K562 (cell line): ENCODE data around the gene C19orf67. TPM values are rescaled to one million over a fixed set of nuclear protein-coding genes. Genes with fewer than 3 reads are reported as not detected.

Source experiments
- BRD9 ChIP-seq: fragments of 450-650 bp; IDR thresholded peaks from 2 replicates; pipeline ENCODE4 v1.6.1; 2018; ENCODE audit warnings: low read depth; ENCODE audit not compliant: partially characterized antibody
- CEBPG ChIP-seq, 3 experiments: fragments of 200-800 bp in 1 of 3; sonication (Bioruptor generic) in 1 of 3; sonication (generic) in 1 of 3; formaldehyde crosslinking in 1 of 3; IDR thresholded peaks in 2 of 3; conservative IDR thresholded peaks in 1 of 3; 2 replicates each; pipeline versions ENCODE4 v1.6.1 to v1.8.0; 2016 to 2022; ENCODE audit warnings: missing compliant biosample characterization in 2 of 3, missing genetic modification characterization in 2 of 3, mild to moderate bottlenecking in 1 of 3, missing genetic modification reagents in 1 of 3
- ESRRB ChIP-seq: fragments of 250-450 bp; sonication (Bioruptor Pico); IDR thresholded peaks from 2 replicates; pipeline ENCODE4 v1.5.0; 2020; ENCODE audit warnings: mild to moderate bottlenecking, moderate library complexity, borderline replicate concordance
- HDGF ChIP-seq: fragments of 450-650 bp; IDR thresholded peaks from 2 replicates; pipeline ENCODE4 v1.6.1; 2016
- MYNN ChIP-seq, 2 experiments: sonication (generic); formaldehyde crosslinking in 1 of 2; IDR thresholded peaks; 2 replicates each; pipeline versions ENCODE4 v1.5.0 to v1.6.1; 2016 to 2020; ENCODE audit warnings: antibody characterized with exemption in 1 of 2, missing genetic modification reagents in 1 of 2
- NFRKB ChIP-seq: fragments of 450-650 bp; IDR thresholded peaks from 2 replicates; pipeline ENCODE4 v1.6.1; 2016; ENCODE audit warnings: low read depth
- RBM34 ChIP-seq: fragments of 200-400 bp; formaldehyde crosslinking; IDR thresholded peaks from 2 replicates; pipeline ENCODE4 v1.6.1; 2018; ENCODE audit warnings: low read length, borderline replicate concordance; ENCODE audit not compliant: insufficient read depth
- RCOR1 ChIP-seq, 2 experiments: IDR thresholded peaks; 2 replicates each; pipeline ENCODE4 v1.6.1; 2012; ENCODE audit warnings: low read depth in 2 of 2, low read length in 2 of 2, borderline replicate concordance in 1 of 2, improper control_type of control experiment in 1 of 2
- SIRT6 ChIP-seq: IDR thresholded peaks from one replicate; pipeline ENCODE4 v1.6.1; 2012; ENCODE audit warnings: low read depth, mild to moderate bottlenecking, control low read depth, inconsistent platforms, low read length, moderate library complexity
- SMAD1 ChIP-seq: fragments of 150-350 bp; IDR thresholded peaks from 2 replicates; pipeline ENCODE4 v1.6.1; 2014; ENCODE audit warnings: low read length, low read depth; ENCODE audit not compliant: partially characterized antibody
- SMARCE1 ChIP-seq: fragments of 450-650 bp; IDR thresholded peaks from 2 replicates; pipeline ENCODE4 v1.7.1; 2016; ENCODE audit warnings: mild to moderate bottlenecking
- ZNF239 ChIP-seq: fragments of 250-450 bp; sonication (Bioruptor Pico); IDR thresholded peaks from 2 replicates; pipeline ENCODE4 v1.4.0; 2020; ENCODE audit warnings: mild to moderate bottlenecking
- ZNF445 ChIP-seq: fragments of 250-450 bp; sonication (Bioruptor Pico); IDR thresholded peaks from 2 replicates; pipeline ENCODE4 v1.4.0; 2020; ENCODE audit warnings: low read depth, mild to moderate bottlenecking, moderate library complexity
- polyA plus RNA-seq, 8 experiments: library from polyadenylated mRNA; depleted of rRNA in 4 of 8; stranded (reverse) in 5 of 8; unstranded in 3 of 8; fragments of >200 nt; fragmentation: Nextera tagmentation in 2 of 8; fragmentation: Illumina TruSeq in 1 of 8; extraction: Ambion mirVana in 2 of 8; extraction: Trizol in 1 of 8; gene quantifications; 2 replicates each; pipeline versions ENCODE4 v1.2.1 to v1.2.3, GENCODE V29; 2011 to 2014; ENCODE audit warnings: inconsistent platforms in 1 of 8, missing spikeins in 1 of 8
- total RNA-seq, 7 experiments: library from RNA; depleted of rRNA in 6 of 7; stranded (reverse); fragments of >200 nt in 6 of 7; fragmentation: Illumina TruSeq in 2 of 7; extraction: Trizol in 2 of 7; gene quantifications; 2 replicates each; pipeline versions ENCODE4 v1.2.1 to v1.2.3, GENCODE V29; 2011 to 2021; ENCODE audit warnings: low replicate concordance in 1 of 7
- TF ChIP-seq, protein P1 (sequence below): fragments of 450-650 bp; IDR thresholded peaks from 2 replicates; pipeline ENCODE4 v1.6.1; 2016
- TF ChIP-seq, protein P2 (sequence below): sonication (generic); formaldehyde crosslinking; IDR thresholded peaks from 2 replicates; pipeline ENCODE4 v1.8.1; 2023; ENCODE audit warnings: mild to moderate bottlenecking, missing genetic modification reagents
- TF ChIP-seq, protein P3 (sequence below): fragments of 250-450 bp; sonication (Bioruptor Pico); IDR thresholded peaks from 2 replicates; pipeline ENCODE4 v1.8.0; 2022; ENCODE audit warnings: moderate library complexity, mild to moderate bottlenecking, inconsistent platforms
- TF ChIP-seq, protein P4 (sequence below): sonication (generic); formaldehyde crosslinking; IDR thresholded peaks from 2 replicates; pipeline ENCODE4 v1.8.0; 2022; ENCODE audit warnings: missing genetic modification reagents, mild to moderate bottlenecking, borderline replicate concordance
- TF ChIP-seq, protein P5 (sequence below), 3 experiments: IDR thresholded peaks in 2 of 3; conservative IDR thresholded peaks in 1 of 3; 2 replicates each; pipeline ENCODE4 v1.5.1; 2011 to 2012; ENCODE audit warnings: low read length in 3 of 3, mild to moderate bottlenecking in 3 of 3, control low read depth in 2 of 3, improper control_type of control experiment in 1 of 3, inconsistent platforms in 1 of 3, low read depth in 1 of 3, mixed read lengths in 1 of 3, moderate library complexity in 1 of 3; ENCODE audit not compliant: insufficient read depth in 2 of 3
- TF ChIP-seq, protein P6 (sequence below): fragments of 250-450 bp; sonication (Bioruptor Pico); IDR thresholded peaks from 2 replicates; pipeline ENCODE4 v1.8.0; 2022; ENCODE audit warnings: inconsistent platforms

The C19orf67 gene
- total and polyA plus RNA-seq, 9 of the 15 experiments (the other 6 are each of a cell fraction or from before 2014, with no cell fraction given): 0.29 to 1.8 (median 0.51) TPM; not detected in 3

DNA sequence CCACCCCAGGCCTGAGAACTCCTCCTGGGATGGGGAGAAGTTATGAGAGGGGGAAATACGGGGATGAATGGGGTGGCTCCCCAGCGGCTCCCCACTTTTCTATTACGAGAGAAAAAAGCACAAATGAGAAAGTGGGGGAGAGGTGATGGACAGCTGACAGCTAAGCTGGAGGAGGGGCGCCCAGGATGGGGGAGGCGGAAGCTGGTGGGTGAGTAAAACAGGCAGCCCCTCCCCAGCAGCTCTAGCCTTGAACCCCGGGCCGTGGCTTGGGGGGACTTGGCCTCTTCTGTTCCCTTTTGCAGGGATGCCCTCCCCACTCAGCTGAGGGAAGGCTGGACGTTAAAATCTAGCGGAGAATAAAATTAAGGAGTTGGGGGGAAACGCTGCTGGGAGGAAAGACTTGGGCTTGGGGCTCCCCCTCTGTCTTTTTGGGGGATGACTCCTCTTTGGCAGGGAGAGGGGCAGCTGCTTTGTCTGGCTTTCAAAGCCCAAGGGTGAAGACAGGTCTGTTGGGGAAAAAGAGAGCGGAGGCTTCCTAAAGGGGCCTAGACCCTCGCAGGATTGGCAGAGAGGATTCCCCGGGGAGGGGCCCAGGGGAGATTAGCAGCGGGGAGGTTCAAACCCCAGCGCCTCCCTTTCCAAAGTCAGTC lies 6.4 kb upstream of the C19orf67 start (continued):
- TF ChIP-seq CEBPG (CRISPR knock-in tag; IDR thresholded peaks at IDR 0.05): no peak
- no peak for TF ChIP-seq CEBPG (tag; conservative IDR thresholded peaks at IDR 0.05 in 1 of 2, IDR thresholded peaks at IDR 0.05 in 1 of 2)
- 0 out of 2 replicates have a peak, but pooled peaks have one; percentile 14 for TF ChIP-seq MYNN (IDR thresholded peaks at IDR 0.05)
- no peak for TF ChIP-seq MYNN (CRISPR knock-in tag; IDR thresholded peaks at IDR 0.05)
- TF ChIP-seq ZNF445 (CRISPR knock-in tag): no peak
- no peak for TF ChIP-seq SIRT6
- peak; percentile 8 for TF ChIP-seq BRD9
- TF ChIP-seq, protein P1, sequence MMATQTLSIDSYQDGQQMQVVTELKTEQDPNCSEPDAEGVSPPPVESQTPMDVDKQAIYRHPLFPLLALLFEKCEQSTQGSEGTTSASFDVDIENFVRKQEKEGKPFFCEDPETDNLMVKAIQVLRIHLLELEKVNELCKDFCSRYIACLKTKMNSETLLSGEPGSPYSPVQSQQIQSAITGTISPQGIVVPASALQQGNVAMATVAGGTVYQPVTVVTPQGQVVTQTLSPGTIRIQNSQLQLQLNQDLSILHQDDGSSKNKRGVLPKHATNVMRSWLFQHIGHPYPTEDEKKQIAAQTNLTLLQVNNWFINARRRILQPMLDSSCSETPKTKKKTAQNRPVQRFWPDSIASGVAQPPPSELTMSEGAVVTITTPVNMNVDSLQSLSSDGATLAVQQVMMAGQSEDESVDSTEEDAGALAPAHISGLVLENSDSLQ: peak; percentile 95
- TF ChIP-seq, protein P2, sequence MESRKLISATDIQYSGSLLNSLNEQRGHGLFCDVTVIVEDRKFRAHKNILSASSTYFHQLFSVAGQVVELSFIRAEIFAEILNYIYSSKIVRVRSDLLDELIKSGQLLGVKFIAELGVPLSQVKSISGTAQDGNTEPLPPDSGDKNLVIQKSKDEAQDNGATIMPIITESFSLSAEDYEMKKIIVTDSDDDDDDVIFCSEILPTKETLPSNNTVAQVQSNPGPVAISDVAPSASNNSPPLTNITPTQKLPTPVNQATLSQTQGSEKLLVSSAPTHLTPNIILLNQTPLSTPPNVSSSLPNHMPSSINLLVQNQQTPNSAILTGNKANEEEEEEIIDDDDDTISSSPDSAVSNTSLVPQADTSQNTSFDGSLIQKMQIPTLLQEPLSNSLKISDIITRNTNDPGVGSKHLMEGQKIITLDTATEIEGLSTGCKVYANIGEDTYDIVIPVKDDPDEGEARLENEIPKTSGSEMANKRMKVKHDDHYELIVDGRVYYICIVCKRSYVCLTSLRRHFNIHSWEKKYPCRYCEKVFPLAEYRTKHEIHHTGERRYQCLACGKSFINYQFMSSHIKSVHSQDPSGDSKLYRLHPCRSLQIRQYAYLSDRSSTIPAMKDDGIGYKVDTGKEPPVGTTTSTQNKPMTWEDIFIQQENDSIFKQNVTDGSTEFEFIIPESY (CRISPR knock-in tag): no peak
- TF ChIP-seq ESRRB (CRISPR knock-in tag): no peak
- no peak for TF ChIP-seq ZNF239 (CRISPR knock-in tag)
- TF ChIP-seq, protein P3, sequence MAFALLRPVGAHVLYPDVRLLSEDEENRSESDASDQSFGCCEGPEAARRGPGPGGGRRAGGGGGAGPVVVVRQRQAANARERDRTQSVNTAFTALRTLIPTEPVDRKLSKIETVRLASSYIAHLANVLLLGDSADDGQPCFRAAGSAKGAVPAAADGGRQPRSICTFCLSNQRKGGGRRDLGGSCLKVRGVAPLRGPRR (CRISPR knock-in tag): no peak
- TF ChIP-seq, protein P4, sequence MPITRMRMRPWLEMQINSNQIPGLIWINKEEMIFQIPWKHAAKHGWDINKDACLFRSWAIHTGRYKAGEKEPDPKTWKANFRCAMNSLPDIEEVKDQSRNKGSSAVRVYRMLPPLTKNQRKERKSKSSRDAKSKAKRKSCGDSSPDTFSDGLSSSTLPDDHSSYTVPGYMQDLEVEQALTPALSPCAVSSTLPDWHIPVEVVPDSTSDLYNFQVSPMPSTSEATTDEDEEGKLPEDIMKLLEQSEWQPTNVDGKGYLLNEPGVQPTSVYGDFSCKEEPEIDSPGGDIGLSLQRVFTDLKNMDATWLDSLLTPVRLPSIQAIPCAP (CRISPR knock-in tag): no peak
- TF ChIP-seq NFRKB: no peak
- TF ChIP-seq RBM34: no peak
- TF ChIP-seq SMAD1: no peak
- no peak for TF ChIP-seq HDGF
- TF ChIP-seq SMARCE1: no peak
- TF ChIP-seq, protein P5, sequence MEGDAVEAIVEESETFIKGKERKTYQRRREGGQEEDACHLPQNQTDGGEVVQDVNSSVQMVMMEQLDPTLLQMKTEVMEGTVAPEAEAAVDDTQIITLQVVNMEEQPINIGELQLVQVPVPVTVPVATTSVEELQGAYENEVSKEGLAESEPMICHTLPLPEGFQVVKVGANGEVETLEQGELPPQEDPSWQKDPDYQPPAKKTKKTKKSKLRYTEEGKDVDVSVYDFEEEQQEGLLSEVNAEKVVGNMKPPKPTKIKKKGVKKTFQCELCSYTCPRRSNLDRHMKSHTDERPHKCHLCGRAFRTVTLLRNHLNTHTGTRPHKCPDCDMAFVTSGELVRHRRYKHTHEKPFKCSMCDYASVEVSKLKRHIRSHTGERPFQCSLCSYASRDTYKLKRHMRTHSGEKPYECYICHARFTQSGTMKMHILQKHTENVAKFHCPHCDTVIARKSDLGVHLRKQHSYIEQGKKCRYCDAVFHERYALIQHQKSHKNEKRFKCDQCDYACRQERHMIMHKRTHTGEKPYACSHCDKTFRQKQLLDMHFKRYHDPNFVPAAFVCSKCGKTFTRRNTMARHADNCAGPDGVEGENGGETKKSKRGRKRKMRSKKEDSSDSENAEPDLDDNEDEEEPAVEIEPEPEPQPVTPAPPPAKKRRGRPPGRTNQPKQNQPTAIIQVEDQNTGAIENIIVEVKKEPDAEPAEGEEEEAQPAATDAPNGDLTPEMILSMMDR (IDR thresholded peaks at IDR 0.05 in 2 of 3, conservative IDR thresholded peaks at IDR 0.05 in 1 of 3; ENCODE audit: insufficient read depth in 2 of 3, low read depth in 1 of 3, low read length in 3 of 3): peak; percentile 20 to 37 (median 36); a peak in 2 of 6 replicates
- TF ChIP-seq RCOR1 (IDR thresholded peaks at IDR 0.05; ENCODE audit: borderline replicate concordance in 1 of 2, low read depth in 2 of 2, low read length in 2 of 2): 0 out of 4 replicates have a peak, but pooled peaks of 1 of the 2 experiments have one; percentile 0
- TF ChIP-seq, protein P6, sequence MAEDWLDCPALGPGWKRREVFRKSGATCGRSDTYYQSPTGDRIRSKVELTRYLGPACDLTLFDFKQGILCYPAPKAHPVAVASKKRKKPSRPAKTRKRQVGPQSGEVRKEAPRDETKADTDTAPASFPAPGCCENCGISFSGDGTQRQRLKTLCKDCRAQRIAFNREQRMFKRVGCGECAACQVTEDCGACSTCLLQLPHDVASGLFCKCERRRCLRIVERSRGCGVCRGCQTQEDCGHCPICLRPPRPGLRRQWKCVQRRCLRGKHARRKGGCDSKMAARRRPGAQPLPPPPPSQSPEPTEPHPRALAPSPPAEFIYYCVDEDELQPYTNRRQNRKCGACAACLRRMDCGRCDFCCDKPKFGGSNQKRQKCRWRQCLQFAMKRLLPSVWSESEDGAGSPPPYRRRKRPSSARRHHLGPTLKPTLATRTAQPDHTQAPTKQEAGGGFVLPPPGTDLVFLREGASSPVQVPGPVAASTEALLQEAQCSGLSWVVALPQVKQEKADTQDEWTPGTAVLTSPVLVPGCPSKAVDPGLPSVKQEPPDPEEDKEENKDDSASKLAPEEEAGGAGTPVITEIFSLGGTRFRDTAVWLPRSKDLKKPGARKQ: no peak
